ENCODE data around the gene LRP8. TPM values are rescaled to one million over a fixed set of nuclear protein-coding genes. Genes with fewer than 3 reads are reported as not detected.

The LRP8 gene
- total RNA-seq, 1 experiment from 2014 or later, result 69.5 TPM

DNA sequence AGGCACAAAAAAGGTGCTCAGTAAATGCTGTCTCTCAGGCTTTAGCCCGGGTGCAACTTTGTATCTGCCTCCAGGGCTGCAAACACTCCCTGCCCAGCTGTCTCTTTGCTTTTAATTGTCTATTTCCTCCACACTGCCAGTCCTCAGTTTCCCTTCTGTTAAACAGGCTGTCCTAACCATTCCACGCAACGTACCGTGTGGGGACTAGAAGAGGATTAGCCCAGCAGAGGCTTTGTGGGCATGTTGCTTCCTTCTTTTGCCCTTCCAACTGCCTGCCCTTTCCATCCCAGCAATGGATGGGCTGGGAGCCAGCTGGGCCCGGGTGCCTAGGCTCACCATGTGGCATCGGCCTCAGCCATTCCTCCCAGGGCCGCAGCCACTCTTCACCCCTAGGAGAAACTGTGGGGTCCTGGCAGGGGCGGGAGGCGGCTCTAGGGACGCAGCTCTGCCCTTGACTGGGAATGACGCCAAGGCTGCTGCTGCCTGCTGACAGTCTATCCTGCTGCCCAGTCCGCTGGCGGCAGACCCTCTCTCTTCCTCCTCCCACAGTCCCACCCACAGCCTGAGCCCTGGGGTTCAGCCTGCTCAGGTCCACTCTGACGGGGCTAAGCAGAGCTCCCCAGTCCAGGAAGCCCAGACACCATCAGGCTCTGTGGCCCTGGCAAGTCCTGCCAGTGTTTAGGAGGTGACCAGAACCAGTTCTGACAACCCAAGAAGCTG, 40.6 kb upstream of the LRP8 start:
- ChIA-PET POLR2A (no interaction called here), CTCF (interaction anchor here (2.3 kb wide), 1 partner anchor 24 kb away, joined by 10 read pairs; no protein-coding TSS in a partner anchor)
- DNase-seq (ENCODE audit: low spot score) (no peak), ATAC-seq (no peak)
- Mint-ChIP-seq H3K4me3 (no peak overlapping the region), H3K4me1 (no peaks in the 10 kb centered on the region), H3K27ac (no peak overlapping the region), H3K27me3 (ENCODE audit: low read depth) (peaks cover 32% of the 10 kb centered on the region), H3K36me3 (no peaks in the 10 kb centered on the region), H3K9me3 (no peaks in the 10 kb centered on the region)
- TF ChIP-seq STAT6 (CRISPR knock-in tag; conservative IDR thresholded peaks at IDR 0.05; ENCODE audit: low read depth) (no peak), ARID4B (CRISPR knock-in tag; IDR thresholded peaks at IDR 0.05; ENCODE audit: borderline replicate concordance) (no peak), GRHL2 (CRISPR knock-in tag; IDR thresholded peaks at IDR 0.05; ENCODE audit: insufficient replicate concordance, severe bottlenecking) (no peak), ZNF671 (CRISPR knock-in tag; IDR thresholded peaks at IDR 0.05) (no peak), CBFB (CRISPR knock-in tag; IDR thresholded peaks at IDR 0.05; ENCODE audit: low read depth) (no peak), TP53 (CRISPR knock-in tag; IDR thresholded peaks at IDR 0.05) (no peak), KAT7 (CRISPR knock-in tag; IDR thresholded peaks at IDR 0.05; ENCODE audit: borderline replicate concordance) (no peak)
- TF ChIP-seq, protein P1, sequence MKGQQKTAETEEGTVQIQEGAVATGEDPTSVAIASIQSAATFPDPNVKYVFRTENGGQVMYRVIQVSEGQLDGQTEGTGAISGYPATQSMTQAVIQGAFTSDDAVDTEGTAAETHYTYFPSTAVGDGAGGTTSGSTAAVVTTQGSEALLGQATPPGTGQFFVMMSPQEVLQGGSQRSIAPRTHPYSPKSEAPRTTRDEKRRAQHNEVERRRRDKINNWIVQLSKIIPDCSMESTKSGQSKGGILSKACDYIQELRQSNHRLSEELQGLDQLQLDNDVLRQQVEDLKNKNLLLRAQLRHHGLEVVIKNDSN (CRISPR knock-in tag; IDR thresholded peaks at IDR 0.05), result no peak
- TF ChIP-seq, protein P2, sequence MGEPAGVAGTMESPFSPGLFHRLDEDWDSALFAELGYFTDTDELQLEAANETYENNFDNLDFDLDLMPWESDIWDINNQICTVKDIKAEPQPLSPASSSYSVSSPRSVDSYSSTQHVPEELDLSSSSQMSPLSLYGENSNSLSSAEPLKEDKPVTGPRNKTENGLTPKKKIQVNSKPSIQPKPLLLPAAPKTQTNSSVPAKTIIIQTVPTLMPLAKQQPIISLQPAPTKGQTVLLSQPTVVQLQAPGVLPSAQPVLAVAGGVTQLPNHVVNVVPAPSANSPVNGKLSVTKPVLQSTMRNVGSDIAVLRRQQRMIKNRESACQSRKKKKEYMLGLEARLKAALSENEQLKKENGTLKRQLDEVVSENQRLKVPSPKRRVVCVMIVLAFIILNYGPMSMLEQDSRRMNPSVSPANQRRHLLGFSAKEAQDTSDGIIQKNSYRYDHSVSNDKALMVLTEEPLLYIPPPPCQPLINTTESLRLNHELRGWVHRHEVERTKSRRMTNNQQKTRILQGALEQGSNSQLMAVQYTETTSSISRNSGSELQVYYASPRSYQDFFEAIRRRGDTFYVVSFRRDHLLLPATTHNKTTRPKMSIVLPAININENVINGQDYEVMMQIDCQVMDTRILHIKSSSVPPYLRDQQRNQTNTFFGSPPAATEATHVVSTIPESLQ (CRISPR knock-in tag; IDR thresholded peaks at IDR 0.05), result no peak
- TF ChIP-seq, protein P3, sequence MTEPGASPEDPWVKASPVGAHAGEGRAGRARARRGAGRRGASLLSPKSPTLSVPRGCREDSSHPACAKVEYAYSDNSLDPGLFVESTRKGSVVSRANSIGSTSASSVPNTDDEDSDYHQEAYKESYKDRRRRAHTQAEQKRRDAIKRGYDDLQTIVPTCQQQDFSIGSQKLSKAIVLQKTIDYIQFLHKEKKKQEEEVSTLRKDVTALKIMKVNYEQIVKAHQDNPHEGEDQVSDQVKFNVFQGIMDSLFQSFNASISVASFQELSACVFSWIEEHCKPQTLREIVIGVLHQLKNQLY (CRISPR knock-in tag; IDR thresholded peaks at IDR 0.05), result no peak

DNA sequence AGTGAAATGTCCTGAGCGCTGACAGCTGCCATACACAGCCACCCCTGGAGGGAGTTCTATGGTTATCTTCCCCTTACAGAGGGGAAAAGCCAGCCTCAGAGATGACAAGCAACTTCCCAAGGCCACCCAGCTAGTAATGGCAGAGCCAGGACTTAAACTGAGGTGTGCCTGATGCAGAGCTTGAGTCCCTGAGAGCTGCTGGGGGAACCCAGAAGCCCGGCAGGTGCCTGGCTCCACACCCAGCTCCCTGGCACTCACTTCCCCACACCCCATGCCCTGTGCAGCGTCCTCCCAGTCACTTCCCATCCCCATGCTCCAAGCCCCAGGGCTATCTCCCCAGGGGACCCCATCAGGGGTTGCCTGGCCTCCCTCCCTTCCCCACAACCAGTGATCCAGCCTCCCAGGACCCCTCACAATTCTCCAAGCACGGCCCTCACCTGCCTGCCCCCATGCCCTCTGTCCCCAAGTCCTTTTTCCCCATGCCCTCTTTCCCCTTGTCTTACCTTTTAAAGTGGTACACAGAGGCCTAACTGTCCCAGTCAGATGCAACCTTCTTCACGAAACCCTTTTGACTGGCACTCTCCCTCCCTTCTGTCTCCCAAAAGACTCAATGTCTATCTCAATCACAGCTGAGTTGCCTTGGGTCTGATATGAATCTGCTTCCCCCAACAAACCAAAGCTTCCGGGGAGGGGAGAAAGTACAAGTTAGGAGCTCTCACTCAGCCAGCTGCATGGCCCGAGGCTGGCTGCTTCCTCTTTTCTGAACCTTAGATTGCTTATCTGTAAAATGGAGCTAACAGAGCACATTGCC, 39.8 kb upstream of the LRP8 start:
- no peaks in the 10 kb centered on the region for H3K4me1 Mint-ChIP-seq
- CTCF ChIA-PET, result no interaction called here
- H3K4me3 Mint-ChIP-seq, result no peak overlapping the region
- H3K36me3 Mint-ChIP-seq, result no peaks in the 10 kb centered on the region
- TF ChIP-seq, protein P2 (CRISPR knock-in tag; IDR thresholded peaks at IDR 0.05), result no peak
- no peak for TF ChIP-seq HMGA2 (CRISPR knock-in tag; IDR thresholded peaks at IDR 0.05)
- TF ChIP-seq GRHL2 (CRISPR knock-in tag; IDR thresholded peaks at IDR 0.05; ENCODE audit: insufficient replicate concordance, severe bottlenecking), result no peak
- no peak for TF ChIP-seq TEAD1 (CRISPR knock-in tag; IDR thresholded peaks at IDR 0.05)
- TF ChIP-seq, protein P4, sequence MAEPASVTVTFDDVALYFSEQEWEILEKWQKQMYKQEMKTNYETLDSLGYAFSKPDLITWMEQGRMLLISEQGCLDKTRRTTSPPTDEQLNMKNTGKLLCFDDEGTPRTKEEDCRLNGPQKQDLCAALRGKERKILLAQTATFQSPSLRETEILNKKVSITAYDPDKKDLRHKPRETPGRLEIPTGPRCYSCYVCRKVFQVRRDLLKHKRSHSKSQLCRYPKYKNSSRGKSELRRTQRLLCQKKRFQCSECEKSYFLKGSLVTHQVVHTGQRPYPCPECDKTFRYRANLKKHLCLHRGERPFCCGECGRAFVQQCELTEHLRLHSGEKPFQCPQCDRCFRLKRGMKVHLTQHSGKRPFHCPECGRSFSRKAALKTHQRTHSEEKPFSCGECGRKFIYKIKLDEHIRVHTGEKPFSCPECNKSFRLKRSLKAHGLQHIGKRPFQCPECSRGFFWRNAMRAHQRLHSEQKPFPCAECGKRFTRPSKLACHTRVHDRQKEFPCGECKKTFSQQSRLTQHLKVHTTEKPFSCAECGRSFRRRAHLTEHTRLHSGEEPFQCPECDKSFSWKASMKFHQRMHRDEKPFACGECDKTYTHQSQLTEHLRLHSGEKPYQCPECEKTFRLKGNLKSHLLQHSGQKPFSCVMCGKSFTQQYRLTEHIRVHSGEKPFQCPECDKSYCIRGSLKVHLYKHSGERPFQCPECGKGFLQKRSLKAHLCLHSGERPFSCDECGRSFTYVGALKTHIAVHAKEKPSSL (CRISPR knock-in tag; conservative IDR thresholded peaks at IDR 0.05), result no peak
- TF ChIP-seq ATF1 (CRISPR knock-in tag; IDR thresholded peaks at IDR 0.05), result no peak
- no peak overlapping the region for H3K27ac Mint-ChIP-seq
- H3K27me3 Mint-ChIP-seq (ENCODE audit: low read depth), result peaks cover 37% of the 10 kb centered on the region
- ATAC-seq (no peak), DNase-seq (ENCODE audit: low spot score) (no peak)
- POLR2A ChIA-PET, result no interaction called here
- H3K9me3 Mint-ChIP-seq, result no peaks in the 10 kb centered on the region
